Right kidney (tissue), 1 donor: ENCODE measurements around the gene SNRNP200.
A peak's percentile ranks its signal among the peaks of the same experiment; 100 is the strongest.
"Not testable (repeated sequence)": the region's sequence is repeated elsewhere in the genome, so short reads cannot be mapped to it uniquely, and the experiment has no call there.

Source experiments
- DNase-seq: peaks from one replicate; pipeline ENCODE4 v3.0.0-alpha.2; 2016

SNRNP200 gene

DNA sequence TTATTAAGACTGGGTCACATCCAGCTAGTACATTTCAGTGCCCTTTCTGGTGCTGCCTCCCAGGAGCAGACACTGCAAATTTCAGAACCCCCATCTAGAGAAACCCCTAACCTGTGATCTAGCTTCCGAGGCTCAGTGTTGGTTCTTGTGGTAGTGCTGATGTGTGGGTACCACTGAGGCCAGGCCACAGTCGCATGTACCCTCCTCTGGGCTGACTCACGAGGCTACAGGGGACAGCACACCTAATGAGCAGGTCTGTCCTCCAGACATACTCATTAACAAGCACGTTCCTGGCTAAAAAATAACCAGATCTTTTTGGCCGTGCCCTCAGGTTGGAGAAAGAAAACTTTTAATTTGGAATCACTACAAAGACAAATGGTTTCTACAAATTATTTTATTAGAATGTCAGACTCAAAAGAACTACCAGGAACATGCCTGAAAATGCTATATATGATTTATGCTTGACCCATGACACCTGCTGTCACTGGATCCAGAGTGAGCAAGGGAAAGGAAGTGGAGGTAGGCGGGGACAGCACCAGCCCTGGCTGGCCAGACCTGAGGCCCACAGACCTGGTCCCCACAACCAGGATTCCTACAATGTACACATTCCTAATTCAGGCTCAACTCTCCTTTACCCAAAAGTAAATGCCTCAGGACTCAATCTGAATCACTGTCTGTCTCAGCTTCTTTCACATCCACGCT lies 30.8 kb downstream of the SNRNP200 start:
- DNase-seq: no peak

- no peak for DNase-seq
Observed at GRCh38 chr2:96273763-96274162, 31.6 kb downstream of the SNRNP200 start.

- DNase-seq: no peak
Observed at GRCh38 chr2:96271995-96272394, 33.4 kb downstream of the SNRNP200 start.

- no peak for DNase-seq
Observed at GRCh38 chr2:96267159-96267971, 38.0 kb downstream of the SNRNP200 start.

GRCh38 chr2:96265840-96266679 lies 39.3 kb downstream of the SNRNP200 start, which contains the start of the genes CIAO1 and TMEM127:
CIAO1 (plus strand) TSS chr2:96266225; CDS start chr2:96266351, 126 bp downstream.
TMEM127 (minus strand) TSS chr2:96265997; CDS start chr2:96265381, 616 bp downstream.
- peak; percentile 91 for DNase-seq

DNA sequence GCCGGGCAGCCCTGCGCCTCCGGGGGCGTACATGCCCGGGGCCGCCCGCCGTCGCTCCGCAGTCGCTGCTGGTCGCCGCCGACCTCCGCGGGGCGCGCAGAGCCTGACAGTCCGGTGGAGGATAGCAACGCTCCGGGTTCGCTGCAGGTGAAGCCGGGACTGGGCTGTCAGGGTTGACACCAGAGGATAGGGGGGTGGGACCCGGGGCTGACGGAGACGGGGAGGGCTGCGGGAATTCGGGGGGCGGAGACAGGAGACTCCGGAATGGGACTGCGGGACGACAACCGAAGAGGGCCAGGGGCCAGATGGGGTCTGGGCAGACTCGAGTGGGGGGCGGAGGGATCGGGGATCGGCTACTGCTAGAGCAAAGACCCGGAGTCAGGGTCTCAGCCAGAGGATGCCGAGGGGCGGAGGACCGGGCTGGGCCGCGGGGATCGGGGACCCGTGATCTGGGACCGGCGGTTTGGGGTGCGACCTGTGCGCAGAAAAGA lies 40.0 kb downstream of the SNRNP200 start:
- DNase-seq: no peak

DNA sequence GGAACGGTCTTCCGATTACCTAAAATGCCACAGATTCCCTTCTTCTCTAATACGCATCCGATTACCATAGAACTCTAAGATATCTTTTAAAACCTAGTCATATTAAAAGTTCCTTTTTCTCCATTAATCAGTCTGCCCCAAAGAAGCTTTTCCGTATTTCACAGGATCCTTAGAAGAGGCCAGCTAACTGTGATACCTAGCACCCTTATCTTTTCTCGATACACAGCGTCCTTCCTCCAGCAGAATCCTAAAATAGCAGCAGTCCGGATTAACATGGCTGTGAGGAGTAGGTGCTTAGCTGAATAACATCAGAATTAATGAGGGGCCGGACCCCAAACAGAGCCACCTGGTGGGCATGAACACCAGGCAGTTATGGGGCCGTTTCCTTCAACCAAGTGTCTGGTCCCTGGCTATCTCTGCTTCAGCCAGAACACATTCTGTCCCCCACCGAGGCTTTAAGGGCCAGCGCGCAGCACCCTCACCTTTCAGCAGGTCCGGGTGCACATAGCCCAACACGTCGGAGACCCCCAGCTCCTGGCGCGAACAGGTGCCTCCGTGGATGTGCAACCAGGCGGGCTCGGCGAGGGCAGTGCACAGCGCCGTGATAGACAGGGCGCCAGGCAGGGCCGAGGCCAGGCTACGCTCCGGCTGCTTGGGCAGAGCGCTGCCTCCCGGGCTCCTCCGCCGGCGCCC lies 40.5 kb downstream of the SNRNP200 start:
- peak; percentile 65 for DNase-seq

DNA sequence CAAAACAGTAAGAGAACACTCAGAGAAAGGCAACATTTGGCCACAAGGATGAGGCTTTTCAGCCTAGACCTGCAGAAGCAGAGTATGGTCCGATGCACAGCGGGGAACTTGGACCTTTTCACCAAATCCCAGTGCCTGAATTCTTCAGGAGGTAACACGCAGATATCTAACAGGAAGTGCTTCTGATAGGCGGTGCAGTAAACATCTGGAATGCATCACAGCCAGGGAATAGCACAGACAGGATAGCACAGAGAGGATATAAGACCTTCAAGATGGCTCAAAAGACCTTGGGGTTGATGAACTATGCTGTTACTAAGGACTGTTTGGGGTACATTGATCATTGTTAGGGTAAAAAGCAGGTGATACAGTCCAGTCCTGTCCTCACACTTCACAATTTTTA lies 41.3 kb downstream of the SNRNP200 start:
- no peak for DNase-seq

DNA sequence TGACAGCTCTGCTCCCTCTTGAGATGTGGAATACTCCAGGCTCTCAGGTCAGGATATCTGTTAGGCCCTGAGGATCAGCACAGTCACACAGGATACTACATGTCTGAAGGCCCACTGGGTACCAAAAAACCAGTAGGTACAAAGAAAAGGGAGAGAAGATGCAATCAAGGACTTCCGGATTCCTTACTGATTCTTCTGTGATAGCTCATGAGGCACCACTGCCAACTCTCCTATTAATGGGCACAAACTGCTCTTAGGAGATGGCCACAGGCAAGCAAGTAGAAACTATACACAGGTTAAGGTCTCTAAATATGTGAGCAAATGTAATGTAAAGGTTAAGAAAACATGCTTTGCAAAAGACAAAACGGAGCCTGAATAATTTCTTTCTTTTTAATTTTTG lies 43.0 kb downstream of the SNRNP200 start:
- no peak for DNase-seq

DNA sequence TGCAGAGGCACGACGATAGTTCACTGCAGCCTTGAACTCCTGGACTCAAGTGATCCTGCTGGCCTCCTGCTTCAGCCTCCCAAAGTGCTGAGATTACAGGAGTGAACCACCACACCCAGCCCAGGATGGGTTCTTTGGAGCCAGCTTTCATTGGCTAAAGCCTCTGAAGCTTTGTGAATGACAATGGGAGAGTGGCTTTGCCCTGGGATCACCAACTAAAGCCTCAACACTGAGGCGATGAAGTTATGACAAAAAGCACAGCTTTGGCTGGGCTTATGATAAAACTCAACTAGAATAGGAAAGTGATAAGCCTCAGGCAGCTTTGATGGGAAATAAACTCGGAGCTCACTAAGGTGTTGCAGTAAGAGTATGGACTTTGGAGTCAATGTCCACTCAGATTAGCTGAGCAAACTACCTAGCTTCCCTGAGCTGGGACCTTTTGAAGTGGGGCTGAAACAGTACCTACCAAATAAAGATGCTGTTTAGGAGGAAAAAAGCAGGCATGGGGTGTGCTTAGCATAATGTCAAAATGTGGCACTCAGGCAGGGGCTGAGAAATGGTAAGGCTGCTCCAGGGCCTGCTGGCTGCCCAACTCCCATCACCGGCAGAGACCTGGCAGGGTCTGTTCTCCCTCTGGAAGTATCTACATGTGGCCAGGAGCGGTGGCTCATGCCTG lies 43.9 kb downstream of the SNRNP200 start:
- DNase-seq: no peak

DNA sequence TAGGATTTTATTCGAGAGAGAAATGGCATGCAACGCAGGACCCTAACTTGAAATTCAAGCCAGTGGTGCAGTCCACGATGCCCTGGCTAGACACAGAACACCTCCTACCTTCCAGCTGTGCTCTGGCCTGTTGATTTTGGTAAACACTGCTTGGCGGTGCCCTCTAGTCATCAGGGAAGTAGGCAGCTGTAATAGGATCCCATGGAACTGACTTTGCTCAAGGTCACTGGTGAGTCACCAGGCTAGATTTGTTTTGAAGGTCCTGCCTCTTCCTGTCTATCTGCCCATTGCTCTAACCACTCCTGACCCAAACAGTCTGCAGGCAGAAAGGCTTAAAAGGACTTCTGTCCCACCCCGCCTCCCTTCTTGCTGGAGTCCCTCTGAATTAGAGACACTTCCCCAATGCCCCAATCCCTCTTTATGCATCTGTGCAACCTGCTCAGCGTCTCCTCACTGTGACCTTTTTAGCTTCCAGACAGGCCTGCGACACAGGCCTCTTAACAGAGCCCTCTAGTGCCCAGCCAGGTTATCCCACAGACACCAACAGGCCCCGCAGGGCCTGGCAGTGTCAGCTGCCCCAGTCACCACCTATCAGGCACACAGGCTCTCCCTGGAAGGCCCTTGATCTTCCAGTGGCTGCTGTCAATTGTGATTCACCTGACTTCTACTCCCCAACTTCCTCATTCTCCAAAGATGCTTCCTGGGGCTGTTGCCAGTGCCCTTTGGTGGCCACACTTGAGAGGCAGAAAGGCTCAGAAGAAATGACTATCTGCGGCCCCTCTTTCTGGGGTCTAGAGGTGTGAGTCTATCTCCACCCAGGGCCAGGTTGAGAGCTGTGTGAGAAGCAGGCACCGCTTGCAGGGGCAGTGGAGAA lies 44.7 kb downstream of the SNRNP200 start:
- peak; percentile 42 for DNase-seq

- no peak for DNase-seq
Observed at GRCh38 chr2:96259497-96259921, 45.8 kb downstream of the SNRNP200 start.

- no peak for DNase-seq
Observed at GRCh38 chr2:96258166-96259022, 47.0 kb downstream of the SNRNP200 start.

- DNase-seq: not testable (repeated sequence)
Observed at GRCh38 chr2:96257744-96258143, 47.6 kb downstream of the SNRNP200 start.

DNA sequence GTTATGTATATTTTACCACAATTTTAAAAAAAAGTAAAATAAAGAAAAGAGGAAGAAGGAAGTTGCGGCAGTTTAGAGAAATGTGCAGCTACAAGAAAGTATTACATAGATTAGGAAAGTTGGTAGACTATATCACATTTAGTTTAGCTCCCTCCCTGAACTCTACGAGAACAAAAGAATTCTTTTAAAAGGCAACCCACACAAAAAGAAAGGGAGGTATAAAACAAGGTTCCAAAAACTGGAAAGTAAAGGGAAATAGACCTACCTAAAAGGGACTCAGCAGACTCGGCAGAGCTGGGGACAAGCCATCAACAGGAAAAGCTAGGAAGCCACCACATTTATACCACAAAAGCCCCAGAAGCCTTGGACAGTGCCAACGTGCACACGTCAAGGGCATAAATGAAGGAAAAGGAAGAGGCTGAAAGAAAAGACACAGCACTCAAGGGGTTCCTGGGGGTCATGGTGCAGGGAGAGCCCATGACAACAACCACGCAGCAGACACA lies 48.7 kb downstream of the SNRNP200 start:
- no peak for DNase-seq

GRCh38 chr2:96254571-96254970 lies 50.8 kb downstream of the SNRNP200 start:
- no peak for DNase-seq

GRCh38 chr2:96253006-96253405 lies 52.3 kb downstream of the SNRNP200 start:
- DNase-seq: no peak

DNA sequence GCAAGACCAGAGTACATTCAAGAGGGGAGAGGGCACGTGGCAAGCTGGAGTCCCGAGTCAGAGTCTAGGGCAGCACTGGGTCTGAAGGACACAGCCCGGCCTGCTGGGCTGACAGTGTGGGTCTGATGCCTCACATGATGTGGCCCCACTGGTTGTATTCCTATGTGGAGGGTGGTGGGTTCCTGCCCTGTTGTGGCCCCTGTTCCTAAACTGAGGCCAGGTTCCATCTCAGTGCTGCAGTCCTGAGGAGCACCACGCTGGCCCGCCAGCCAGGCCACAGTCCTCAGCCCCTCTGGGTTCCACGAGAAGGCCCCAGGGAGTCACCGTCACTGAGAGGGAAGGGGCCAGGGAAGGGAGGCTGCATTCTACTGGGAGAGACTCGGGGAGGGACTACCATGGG lies 52.8 kb downstream of the SNRNP200 start:
- DNase-seq: no peak

- DNase-seq: peak; percentile 57
Observed at GRCh38 chr2:96251721-96252292, 53.5 kb downstream of the SNRNP200 start.
